ENCODE results near the gene SNX17. TPM values are rescaled to one million over a fixed set of nuclear protein-coding genes. Genes with fewer than 3 reads are reported as not detected.

SNX17 gene
- total and polyA plus RNA-seq, 2 of the 13 experiments (the other 11 are each of a cell fraction or from before 2014, with no cell fraction given): 75.0 to 109 TPM

DNA sequence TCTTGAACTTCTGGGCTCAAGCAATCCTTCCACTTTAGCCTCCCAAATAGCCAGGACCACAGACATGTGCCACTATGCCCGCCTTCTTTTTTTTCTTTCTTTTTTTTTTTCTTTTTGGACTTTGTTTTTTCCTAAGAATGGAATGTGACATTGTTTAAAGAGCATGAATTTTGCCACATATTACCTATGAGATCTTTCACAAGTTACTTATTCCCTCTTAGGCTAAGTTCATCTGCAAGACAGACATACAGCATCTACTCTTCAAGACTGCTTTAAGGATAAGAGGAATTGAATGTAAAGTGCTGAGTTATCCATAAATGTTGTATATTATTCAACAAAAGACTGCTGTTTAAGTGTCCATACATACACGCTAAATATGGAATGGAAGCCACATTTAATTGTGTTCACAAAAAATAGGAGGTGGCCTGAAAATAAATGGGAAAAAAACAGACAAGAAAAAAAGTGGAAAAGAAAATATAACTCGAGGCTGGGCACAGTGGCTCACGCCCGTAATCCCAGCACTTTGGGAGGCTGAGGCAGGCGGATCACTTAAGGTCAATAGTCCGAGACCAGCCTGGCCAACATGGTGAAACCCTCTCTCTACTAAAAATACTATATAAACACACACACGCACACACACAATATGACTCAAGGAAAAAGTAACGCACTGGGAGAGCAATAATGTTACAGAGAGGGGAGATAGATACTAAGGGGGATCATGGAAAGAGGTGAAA lies 42.2 kb downstream of the SNX17 start (continued):
- TF ChIP-seq, protein P1, sequence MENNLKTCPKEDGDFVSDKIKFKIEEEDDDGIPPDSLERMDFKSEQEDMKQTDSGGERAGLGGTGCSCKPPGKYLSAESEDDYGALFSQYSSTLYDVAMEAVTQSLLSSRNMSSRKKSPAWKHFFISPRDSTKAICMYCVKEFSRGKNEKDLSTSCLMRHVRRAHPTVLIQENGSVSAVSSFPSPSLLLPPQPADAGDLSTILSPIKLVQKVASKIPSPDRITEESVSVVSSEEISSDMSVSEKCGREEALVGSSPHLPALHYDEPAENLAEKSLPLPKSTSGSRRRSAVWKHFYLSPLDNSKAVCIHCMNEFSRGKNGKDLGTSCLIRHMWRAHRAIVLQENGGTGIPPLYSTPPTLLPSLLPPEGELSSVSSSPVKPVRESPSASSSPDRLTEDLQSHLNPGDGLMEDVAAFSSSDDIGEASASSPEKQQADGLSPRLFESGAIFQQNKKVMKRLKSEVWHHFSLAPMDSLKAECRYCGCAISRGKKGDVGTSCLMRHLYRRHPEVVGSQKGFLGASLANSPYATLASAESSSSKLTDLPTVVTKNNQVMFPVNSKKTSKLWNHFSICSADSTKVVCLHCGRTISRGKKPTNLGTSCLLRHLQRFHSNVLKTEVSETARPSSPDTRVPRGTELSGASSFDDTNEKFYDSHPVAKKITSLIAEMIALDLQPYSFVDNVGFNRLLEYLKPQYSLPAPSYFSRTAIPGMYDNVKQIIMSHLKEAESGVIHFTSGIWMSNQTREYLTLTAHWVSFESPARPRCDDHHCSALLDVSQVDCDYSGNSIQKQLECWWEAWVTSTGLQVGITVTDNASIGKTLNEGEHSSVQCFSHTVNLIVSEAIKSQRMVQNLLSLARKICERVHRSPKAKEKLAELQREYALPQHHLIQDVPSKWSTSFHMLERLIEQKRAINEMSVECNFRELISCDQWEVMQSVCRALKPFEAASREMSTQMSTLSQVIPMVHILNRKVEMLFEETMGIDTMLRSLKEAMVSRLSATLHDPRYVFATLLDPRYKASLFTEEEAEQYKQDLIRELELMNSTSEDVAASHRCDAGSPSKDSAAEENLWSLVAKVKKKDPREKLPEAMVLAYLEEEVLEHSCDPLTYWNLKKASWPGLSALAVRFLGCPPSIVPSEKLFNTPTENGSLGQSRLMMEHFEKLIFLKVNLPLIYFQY (CRISPR knock-in tag; IDR thresholded peaks at IDR 0.05; ENCODE audit: borderline replicate concordance): no peak
- no peak for TF ChIP-seq POLR2A (IDR thresholded peaks at IDR 0.05; ENCODE audit: insufficient read depth in 1 of 2, low read depth in 2 of 2, low read length in 2 of 2)
- TF ChIP-seq KDM1A (CRISPR knock-in tag; IDR thresholded peaks at IDR 0.05): no peak
- TF ChIP-seq ZNF224 (CRISPR knock-in tag; IDR thresholded peaks at IDR 0.05): no peak
- TF ChIP-seq ZNF709 (CRISPR knock-in tag; IDR thresholded peaks at IDR 0.05): no peak
- TF ChIP-seq SYNCRIP (IDR thresholded peaks at IDR 0.05; ENCODE audit: insufficient read depth, low read depth, low read length): no peak
- TF ChIP-seq, protein P2, sequence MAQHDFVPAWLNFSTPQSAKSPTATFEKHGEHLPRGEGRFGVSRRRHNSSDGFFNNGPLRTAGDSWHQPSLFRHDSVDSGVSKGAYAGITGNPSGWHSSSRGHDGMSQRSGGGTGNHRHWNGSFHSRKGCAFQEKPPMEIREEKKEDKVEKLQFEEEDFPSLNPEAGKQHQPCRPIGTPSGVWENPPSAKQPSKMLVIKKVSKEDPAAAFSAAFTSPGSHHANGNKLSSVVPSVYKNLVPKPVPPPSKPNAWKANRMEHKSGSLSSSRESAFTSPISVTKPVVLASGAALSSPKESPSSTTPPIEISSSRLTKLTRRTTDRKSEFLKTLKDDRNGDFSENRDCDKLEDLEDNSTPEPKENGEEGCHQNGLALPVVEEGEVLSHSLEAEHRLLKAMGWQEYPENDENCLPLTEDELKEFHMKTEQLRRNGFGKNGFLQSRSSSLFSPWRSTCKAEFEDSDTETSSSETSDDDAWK (CRISPR knock-in tag; IDR thresholded peaks at IDR 0.05): no peak
- peak; percentile 41 for TF ChIP-seq POLR2AphosphoS5 (IDR thresholded peaks at IDR 0.05; ENCODE audit: low read depth, low read length)
- TF ChIP-seq SAFB2 (CRISPR knock-in tag; IDR thresholded peaks at IDR 0.05; ENCODE audit: borderline replicate concordance, low read depth): no peak
- TF ChIP-seq, protein P3, sequence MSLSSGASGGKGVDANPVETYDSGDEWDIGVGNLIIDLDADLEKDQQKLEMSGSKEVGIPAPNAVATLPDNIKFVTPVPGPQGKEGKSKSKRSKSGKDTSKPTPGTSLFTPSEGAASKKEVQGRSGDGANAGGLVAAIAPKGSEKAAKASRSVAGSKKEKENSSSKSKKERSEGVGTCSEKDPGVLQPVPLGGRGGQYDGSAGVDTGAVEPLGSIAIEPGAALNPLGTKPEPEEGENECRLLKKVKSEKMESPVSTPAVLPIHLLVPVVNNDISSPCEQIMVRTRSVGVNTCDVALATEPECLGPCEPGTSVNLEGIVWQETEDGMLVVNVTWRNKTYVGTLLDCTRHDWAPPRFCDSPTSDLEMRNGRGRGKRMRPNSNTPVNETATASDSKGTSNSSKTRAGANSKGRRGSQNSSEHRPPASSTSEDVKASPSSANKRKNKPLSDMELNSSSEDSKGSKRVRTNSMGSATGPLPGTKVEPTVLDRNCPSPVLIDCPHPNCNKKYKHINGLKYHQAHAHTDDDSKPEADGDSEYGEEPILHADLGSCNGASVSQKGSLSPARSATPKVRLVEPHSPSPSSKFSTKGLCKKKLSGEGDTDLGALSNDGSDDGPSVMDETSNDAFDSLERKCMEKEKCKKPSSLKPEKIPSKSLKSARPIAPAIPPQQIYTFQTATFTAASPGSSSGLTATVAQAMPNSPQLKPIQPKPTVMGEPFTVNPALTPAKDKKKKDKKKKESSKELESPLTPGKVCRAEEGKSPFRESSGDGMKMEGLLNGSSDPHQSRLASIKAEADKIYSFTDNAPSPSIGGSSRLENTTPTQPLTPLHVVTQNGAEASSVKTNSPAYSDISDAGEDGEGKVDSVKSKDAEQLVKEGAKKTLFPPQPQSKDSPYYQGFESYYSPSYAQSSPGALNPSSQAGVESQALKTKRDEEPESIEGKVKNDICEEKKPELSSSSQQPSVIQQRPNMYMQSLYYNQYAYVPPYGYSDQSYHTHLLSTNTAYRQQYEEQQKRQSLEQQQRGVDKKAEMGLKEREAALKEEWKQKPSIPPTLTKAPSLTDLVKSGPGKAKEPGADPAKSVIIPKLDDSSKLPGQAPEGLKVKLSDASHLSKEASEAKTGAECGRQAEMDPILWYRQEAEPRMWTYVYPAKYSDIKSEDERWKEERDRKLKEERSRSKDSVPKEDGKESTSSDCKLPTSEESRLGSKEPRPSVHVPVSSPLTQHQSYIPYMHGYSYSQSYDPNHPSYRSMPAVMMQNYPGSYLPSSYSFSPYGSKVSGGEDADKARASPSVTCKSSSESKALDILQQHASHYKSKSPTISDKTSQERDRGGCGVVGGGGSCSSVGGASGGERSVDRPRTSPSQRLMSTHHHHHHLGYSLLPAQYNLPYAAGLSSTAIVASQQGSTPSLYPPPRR (CRISPR knock-in tag; IDR thresholded peaks at IDR 0.05; ENCODE audit: borderline replicate concordance): no peak
- no peak for TF ChIP-seq NFKBIZ (CRISPR knock-in tag; IDR thresholded peaks at IDR 0.05)
- peak; percentile 61; the same call in 1 of the 2 replicates for TF ChIP-seq DMAP1 (CRISPR knock-in tag; IDR thresholded peaks at IDR 0.05)

Data from HepG2 (cell line).